Natural killer cell treated with Interleukin-12 subunit alpha and Interleukin-12 subunit beta and Interleukin-15 and Interleukin-18, amount 100 ng/mL, for 72 hours (primary cell): ENCODE measurements around the gene ZNF318. TPM values are rescaled to one million over a fixed set of nuclear protein-coding genes. Genes with fewer than 3 reads are reported as not detected.
"Not testable (repeated sequence)": the region's sequence is repeated elsewhere in the genome, so short reads cannot be mapped to it uniquely, and the experiment has no call there.

ENCODE experiments used
- ATAC-seq, 2 donors: fragments of 150-1000 bp; cut with Tn5 transposase in 1 of 2; sonication (Bioruptor Pico), chemical (Tn5 transposase) in 1 of 2; 2 replicates each; pipeline ENCODE4 v1.10.0; 2021
- DNase-seq: peaks from one replicate; pipeline ENCODE4 v3.0.0; 2022; ENCODE audit warnings: low spot score
- H3K27ac Mint-ChIP-seq, 2 donors: 1 replicate in 1 of 2; 2 replicates in 1 of 2; pipeline ENCODE4 v1.8.0; 2022; ENCODE audit warnings: mixed read lengths in 2 of 2, mild to moderate bottlenecking in 1 of 2, moderate library complexity in 1 of 2
- H3K27me3 Mint-ChIP-seq, 2 donors: 1 replicate in 1 of 2; 2 replicates in 1 of 2; pipeline ENCODE4 v1.8.0; 2022; ENCODE audit warnings: mixed read lengths in 2 of 2
- H3K36me3 Mint-ChIP-seq: one replicate; pipeline ENCODE4 v1.8.0; 2022; ENCODE audit warnings: mixed read lengths
- H3K4me1 Mint-ChIP-seq, 2 donors: 1 replicate in 1 of 2; 2 replicates in 1 of 2; pipeline ENCODE4 v1.8.0; 2022; ENCODE audit warnings: low read depth in 2 of 2, mixed read lengths in 2 of 2, mild to moderate bottlenecking in 1 of 2
- H3K4me3 Mint-ChIP-seq: one replicate; pipeline ENCODE4 v1.8.0; 2022; ENCODE audit warnings: mixed read lengths
- H3K9me3 Mint-ChIP-seq: 2 replicates; pipeline ENCODE4 v1.8.0; 2022; ENCODE audit warnings: mixed read lengths
- total RNA-seq, 2 donors: library from RNA; stranded (reverse); gene quantifications; one replicate each; pipeline ENCODE4 v1.2.3, GENCODE V29; 2022

ZNF318 gene
- total RNA-seq, 2 donors from 2014 or later = 6.4 to 11.3 TPM

GRCh38 chr6:43308990-43309477 lies 60.4 kb downstream of the ZNF318 start:
- H3K27ac Mint-ChIP-seq = no peak overlapping the region
- H3K9me3 Mint-ChIP-seq = no peaks in the 10 kb centered on the region

GRCh38 chr6:43308101-43308989 lies 61.1 kb downstream of the ZNF318 start, which contains the start of gene CRIP3:
TSS of gene CRIP3 (minus strand) at chr6:43308826. CDS start at chr6:43308792, 34 bp downstream.
- Mint-ChIP-seq H3K27ac (no peak within 1 kb of the TSS), H3K4me3 (peak within 1 kb of the TSS; percentile 68), H3K27me3 (peaks cover 7% of the 10 kb centered on the region in 2 donors), H3K36me3 (no peaks in the 10 kb centered on the region), H3K9me3 (no peaks in the 10 kb centered on the region), H3K4me1 (peaks cover 0 to 7% of the 10 kb centered on the region in 2 donors)
- no peak for DNase-seq
- peak; percentile 80 to 83 for ATAC-seq

More at GRCh38 chr6:43308990-43309477, 60.4 kb downstream of the ZNF318 start:
- H3K4me1 Mint-ChIP-seq = peaks cover 0 to 7% of the 10 kb centered on the region in 2 donors
- H3K27me3 Mint-ChIP-seq = peaks cover 7% of the 10 kb centered on the region in 2 donors
- ATAC-seq = no peak
- peak overlapping the region; percentile 68 for H3K4me3 Mint-ChIP-seq
- no peak for DNase-seq
- H3K36me3 Mint-ChIP-seq = no peaks in the 10 kb centered on the region

GRCh38 chr6:43307451-43308100 lies 61.9 kb downstream of the ZNF318 start:
- no peak for DNase-seq
- no peaks in the 10 kb centered on the region for H3K9me3 Mint-ChIP-seq
- no peak overlapping the region for H3K4me3 Mint-ChIP-seq
- H3K27me3 Mint-ChIP-seq = peaks cover 7% of the 10 kb centered on the region in 2 donors
- H3K4me1 Mint-ChIP-seq = peaks cover 0 to 7% of the 10 kb centered on the region in 2 donors
- H3K36me3 Mint-ChIP-seq = no peaks in the 10 kb centered on the region
- no peak for ATAC-seq
- H3K27ac Mint-ChIP-seq = no peak overlapping the region

- ATAC-seq = no peak
- no peak overlapping the region for H3K27ac Mint-ChIP-seq
- no peaks in the 10 kb centered on the region for H3K9me3 Mint-ChIP-seq
- peaks cover 3 to 6% of the 10 kb centered on the region in 2 donors for H3K27me3 Mint-ChIP-seq
- H3K4me1 Mint-ChIP-seq = peaks cover 0 to 7% of the 10 kb centered on the region in 2 donors
- no peak overlapping the region for H3K4me3 Mint-ChIP-seq
- no peak for DNase-seq
- H3K36me3 Mint-ChIP-seq = no peaks in the 10 kb centered on the region
Measured at GRCh38 chr6:43306086-43306485, 63.4 kb downstream of the ZNF318 start.

- H3K36me3 Mint-ChIP-seq = no peaks in the 10 kb centered on the region
Measured at GRCh38 chr6:43304882-43305281, 64.6 kb downstream of the ZNF318 start.

GRCh38 chr6:43304361-43304760 lies 65.1 kb downstream of the ZNF318 start:
- no peak overlapping the region for H3K27ac Mint-ChIP-seq
- peaks cover 7 to 8% of the 10 kb centered on the region in 2 donors for H3K27me3 Mint-ChIP-seq
- H3K9me3 Mint-ChIP-seq = no peaks in the 10 kb centered on the region
- no peaks in the 10 kb centered on the region for H3K36me3 Mint-ChIP-seq
- H3K4me3 Mint-ChIP-seq = no peak overlapping the region
- ATAC-seq = no peak
- peaks cover 0 to 7% of the 10 kb centered on the region in 2 donors for H3K4me1 Mint-ChIP-seq
- DNase-seq = no peak

More at GRCh38 chr6:43304882-43305281, 64.6 kb downstream of the ZNF318 start:
- H3K27me3 Mint-ChIP-seq = peaks cover 5 to 6% of the 10 kb centered on the region in 2 donors
- no peaks in the 10 kb centered on the region for H3K9me3 Mint-ChIP-seq
- peaks cover 0 to 7% of the 10 kb centered on the region in 2 donors for H3K4me1 Mint-ChIP-seq
- no peak overlapping the region for H3K27ac Mint-ChIP-seq
- no peak overlapping the region for H3K4me3 Mint-ChIP-seq
- ATAC-seq = no peak
- DNase-seq = no peak

- Mint-ChIP-seq H3K36me3 (no peaks in the 10 kb centered on the region), H3K27me3 (peaks cover 8 to 9% of the 10 kb centered on the region in 2 donors), H3K4me3 (no peak overlapping the region), H3K9me3 (no peaks in the 10 kb centered on the region), H3K27ac (no peak overlapping the region), H3K4me1 (peaks cover 0 to 6% of the 10 kb centered on the region in 2 donors)
- DNase-seq (no peak), ATAC-seq (no peak)
Measured at GRCh38 chr6:43303751-43304331, 65.6 kb downstream of the ZNF318 start.

GRCh38 chr6:43303006-43303405 lies 66.4 kb downstream of the ZNF318 start:
- H3K27ac Mint-ChIP-seq, H3K36me3 Mint-ChIP-seq, H3K4me3 Mint-ChIP-seq, DNase-seq, ATAC-seq, H3K4me1 Mint-ChIP-seq, H3K9me3 Mint-ChIP-seq: not testable (repeated sequence)
- peaks cover 8 to 11% of the 10 kb centered on the region in 2 donors for H3K27me3 Mint-ChIP-seq

GRCh38 chr6:43302126-43302525 lies 67.3 kb downstream of the ZNF318 start:
- Mint-ChIP-seq H3K36me3 (no peaks in the 10 kb centered on the region), H3K27ac (no peak overlapping the region), H3K27me3 (peaks cover 8% of the 10 kb centered on the region in 2 donors), H3K4me3 (no peak overlapping the region), H3K4me1 (peaks cover 0 to under 1% of the 10 kb centered on the region in 2 donors), H3K9me3 (no peaks in the 10 kb centered on the region)
- no peak for DNase-seq
- ATAC-seq = no peak

- Mint-ChIP-seq H3K9me3 (no peaks in the 10 kb centered on the region), H3K4me3 (no peak overlapping the region), H3K27ac (no peak overlapping the region), H3K4me1 (no peaks in the 10 kb centered on the region), H3K27me3 (peaks cover 8% of the 10 kb centered on the region in 2 donors), H3K36me3 (no peaks in the 10 kb centered on the region)
- ATAC-seq = no peak
- no peak for DNase-seq
Measured at GRCh38 chr6:43301081-43301870, 68.2 kb downstream of the ZNF318 start.

GRCh38 chr6:43299338-43300293 lies 69.8 kb downstream of the ZNF318 start:
- H3K4me3 Mint-ChIP-seq = no peak overlapping the region
- peaks cover 8% of the 10 kb centered on the region in 2 donors for H3K27me3 Mint-ChIP-seq
- H3K36me3 Mint-ChIP-seq = no peaks in the 10 kb centered on the region
- ATAC-seq (no peak), DNase-seq (no peak)
- no peak overlapping the region for H3K27ac Mint-ChIP-seq
- H3K9me3 Mint-ChIP-seq = no peaks in the 10 kb centered on the region
- no peaks in the 10 kb centered on the region for H3K4me1 Mint-ChIP-seq
